ENCODE data around the gene PWP2.
"Not testable (repeated sequence)": the region's sequence is repeated elsewhere in the genome, so short reads cannot be mapped to it uniquely, and the experiment has no call there.

Gene PWP2

DNA sequence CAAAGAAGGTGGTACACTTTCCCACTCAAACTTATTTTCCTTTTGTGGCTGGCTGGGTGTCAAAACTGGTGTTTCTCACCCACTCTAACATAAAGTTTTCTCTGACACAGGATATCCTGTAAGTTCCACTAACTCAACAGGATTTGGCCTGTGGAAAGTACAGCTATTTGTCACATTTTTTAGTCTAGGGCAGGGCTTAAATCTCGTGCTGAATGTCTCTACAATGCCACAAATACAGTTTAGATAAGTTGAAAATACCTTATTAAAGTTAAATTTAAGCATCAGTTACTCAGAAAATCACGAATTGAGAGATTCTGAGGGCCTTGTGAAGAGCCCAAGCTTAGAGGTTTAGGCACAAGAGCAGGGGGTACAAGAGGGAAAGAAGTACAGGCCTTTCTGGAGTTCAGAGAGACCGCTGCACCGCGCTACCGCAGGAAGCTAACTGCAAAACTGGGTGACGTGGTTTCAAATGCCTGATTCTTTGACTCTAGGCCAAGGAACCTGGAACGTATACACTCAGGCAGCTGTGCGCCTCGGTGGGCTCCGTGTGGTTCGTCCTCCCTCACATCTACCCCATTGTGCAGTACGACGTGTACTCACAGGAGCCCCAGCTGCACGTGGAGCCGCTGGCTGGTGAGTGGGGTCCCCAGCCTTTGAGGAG is 23.4 kb upstream of the PWP2 start:
- no peak for DNase-seq

- DNase-seq, result no peak
These were observed 22.5 kb upstream of the PWP2 start for GRCh38 chr21:44084496-44085241.

DNA sequence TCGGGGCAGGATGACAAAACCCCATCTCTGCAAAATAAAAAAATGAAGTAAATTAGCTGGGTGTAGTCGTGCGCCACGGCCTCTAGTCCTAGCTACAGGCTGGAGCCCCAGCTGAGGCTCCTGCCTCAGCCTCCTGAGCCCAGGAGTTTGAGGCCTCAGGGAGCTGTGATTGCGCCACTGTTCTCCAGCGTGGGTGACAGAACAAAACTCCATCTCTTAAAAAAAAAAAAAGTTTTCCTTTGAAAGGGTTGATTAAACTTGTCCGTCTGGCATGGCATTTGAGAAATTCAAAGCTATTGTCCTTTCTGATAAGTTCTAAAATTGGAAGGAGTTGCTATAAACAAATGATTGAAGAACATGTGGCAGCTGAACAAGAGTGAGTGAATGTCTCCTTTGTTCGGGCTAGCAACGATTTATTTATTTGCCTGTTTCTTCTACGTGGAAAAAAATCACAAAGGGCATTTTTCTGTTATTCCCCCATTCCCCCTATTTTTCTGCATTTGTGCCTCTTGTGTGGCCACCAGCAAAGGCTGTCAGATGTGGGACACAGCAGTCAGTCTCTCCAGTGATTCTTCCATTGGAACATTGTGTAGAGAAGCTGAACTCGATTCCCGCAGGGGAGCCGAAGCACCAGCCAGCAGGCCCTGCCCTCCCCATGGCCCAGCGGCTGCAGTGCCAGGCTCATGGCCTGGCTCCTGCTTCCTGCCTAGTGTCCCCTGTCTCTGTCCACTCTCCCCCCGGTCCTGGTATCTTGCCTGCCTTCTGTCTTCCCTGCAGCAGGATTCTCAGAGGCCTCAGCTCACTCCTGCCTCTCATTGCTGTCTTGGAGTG is 21.5 kb upstream of the PWP2 start:
- DNase-seq, result no peak

- DNase-seq, result no peak
These were observed 20.4 kb upstream of the PWP2 start for GRCh38 chr21:44086636-44087425.

DNA sequence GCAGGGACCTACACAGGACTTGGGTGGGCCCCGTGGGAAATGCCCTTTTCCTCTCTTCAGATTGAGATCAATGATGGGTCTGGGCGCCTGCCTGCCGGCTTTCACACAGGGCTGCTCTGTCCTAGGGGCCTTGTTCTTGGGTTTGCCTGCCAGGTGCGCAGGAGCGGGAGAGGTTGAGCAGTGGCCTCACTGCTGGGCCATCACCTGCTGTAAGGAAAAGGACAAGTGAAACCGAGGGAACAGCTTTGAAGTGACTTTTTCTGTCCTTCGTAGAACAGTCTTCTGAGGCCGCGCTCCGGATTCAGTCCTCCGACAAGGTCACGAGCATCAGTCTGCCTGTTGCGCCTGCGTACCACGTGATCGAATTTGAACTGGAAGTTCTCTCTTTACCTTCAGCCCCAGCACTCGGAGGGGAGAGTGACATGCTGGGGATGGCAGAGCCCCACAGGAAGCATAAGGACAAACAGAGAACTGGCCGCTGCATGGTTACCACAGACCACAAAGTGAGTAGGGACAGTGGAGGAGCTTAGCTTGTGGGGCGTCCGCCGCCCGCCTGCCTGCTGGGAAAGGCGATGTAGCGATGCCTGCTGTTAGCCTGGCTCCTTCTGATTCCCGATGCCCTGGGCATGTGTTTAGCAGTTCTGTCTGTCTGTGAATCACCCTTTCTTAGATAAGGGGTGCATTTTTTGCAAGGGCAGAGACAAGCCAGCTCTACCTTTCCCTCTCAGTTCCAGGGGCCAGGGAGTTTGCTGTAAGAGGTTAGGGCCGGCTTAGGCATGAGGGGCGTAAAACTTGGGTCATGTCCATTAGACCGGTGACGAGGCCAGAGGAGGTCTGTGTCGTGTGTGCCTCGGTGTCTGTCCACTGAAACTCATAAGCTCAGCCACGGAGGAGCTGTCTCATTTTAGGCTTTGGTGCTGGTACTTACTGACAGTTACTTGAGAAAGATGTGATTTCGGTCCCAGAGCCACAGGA is 19.5 kb upstream of the PWP2 start:
- DNase-seq, result peak; percentile 48

DNA sequence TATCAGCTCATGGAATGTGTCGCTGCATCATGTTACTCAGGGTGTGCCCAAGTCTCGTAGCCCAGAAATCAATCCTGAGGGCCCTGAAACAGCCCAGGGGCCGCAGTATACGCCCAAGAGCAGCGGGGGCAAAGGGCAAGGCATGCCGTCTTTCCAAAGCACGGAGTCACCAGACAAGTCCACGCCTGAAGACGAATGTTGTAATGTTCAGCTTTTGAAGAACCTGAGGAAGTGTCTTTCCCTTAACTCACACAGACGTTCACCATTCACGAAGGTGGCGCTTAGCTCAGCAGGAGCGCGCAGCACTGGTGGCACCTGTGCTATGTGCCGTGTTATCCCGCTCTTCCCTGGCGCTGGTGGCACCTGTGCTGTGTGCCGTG is 18.8 kb upstream of the PWP2 start:
- no peak for DNase-seq

GRCh38 chr21:44089001-44089911 is 17.9 kb upstream of the PWP2 start:
- no peak for DNase-seq

DNA sequence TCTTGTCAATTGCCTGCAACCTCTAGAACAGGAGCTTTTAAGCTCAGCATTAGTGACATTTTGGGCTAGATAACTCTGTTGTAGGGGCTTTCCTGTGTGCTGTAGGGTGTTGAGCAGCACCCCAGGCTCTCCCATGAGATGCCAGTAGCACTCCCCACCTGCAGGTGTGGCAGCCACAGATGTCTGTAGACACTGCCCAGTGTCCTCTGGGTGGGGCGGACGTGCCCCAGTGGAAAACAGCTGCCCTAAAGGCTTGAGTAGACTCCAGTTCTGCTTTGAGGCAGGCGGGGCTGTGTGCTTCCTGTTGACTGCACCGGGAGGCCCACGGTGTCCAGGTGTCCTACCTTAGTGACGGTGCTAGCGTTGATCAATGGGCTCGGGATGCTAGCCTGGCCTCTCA is 16.9 kb upstream of the PWP2 start:
- no peak for DNase-seq

DNA sequence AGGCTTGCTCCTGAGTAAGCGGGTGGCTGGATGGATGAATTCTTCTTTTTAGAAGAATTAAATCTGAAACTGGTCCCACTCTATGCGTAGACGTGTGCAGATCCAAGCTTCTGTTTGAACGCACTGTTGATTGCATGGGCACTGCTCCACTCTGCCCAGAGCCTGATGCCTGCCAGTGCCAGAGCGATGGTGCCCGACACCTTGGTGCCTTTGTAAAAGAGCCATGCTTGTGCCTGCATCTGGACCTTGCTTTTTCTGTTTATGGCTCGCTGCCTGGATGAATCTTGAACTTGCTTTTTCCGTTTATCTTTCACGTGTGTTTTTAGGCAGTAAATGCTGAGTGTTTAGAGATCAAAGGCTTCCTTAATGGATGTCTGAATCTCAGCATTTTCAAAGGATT is 15.0 kb upstream of the PWP2 start:
- no peak for DNase-seq

GRCh38 chr21:44093761-44094160 is 13.4 kb upstream of the PWP2 start:
- DNase-seq, result no peak

DNA sequence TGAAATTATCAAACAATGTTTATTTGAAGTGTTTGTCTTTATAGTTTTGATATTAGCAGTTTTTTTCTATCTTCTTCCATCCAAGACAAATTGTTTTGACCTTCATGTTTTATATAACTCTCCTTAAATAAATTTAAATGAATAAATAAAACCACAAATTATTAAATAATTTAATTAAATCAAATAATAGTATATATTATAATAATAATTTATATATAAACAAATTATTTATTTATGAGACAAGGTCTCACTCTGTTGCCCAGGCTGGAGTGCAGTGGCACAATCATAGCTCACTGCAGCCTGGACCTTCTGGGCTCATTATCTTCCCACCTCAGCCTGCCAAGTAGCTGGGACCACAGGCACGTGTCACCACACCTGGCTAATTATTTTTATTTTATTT is 12.4 kb upstream of the PWP2 start:
- DNase-seq, result no peak

GRCh38 chr21:44098507-44098906 is 8.7 kb upstream of the PWP2 start:
- not testable (repeated sequence) for DNase-seq

GRCh38 chr21:44098964-44099363 is 8.2 kb upstream of the PWP2 start:
- DNase-seq, result not testable (repeated sequence)

DNA sequence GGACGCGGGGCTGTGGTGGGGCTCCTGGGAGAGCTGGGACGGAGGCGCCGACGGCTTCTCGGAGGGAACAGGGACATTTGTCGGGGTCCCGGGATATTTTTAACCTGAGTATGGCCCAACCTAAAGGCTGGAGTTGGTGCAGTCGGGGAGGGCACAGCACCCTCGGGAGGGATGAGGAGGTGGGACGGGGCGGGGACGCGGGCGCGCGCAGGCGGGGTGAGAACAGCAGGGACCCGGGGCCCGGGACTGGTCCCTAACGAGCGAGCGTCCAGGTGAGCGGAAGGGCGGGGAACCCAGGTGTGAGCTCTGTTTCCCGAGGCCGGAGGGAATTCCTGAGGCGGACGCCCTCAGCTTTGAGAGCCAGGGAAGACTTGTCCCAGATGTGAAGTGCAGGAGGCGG is 390 bp downstream of the PWP2 start:
- DNase-seq, result not testable (repeated sequence)

DNA sequence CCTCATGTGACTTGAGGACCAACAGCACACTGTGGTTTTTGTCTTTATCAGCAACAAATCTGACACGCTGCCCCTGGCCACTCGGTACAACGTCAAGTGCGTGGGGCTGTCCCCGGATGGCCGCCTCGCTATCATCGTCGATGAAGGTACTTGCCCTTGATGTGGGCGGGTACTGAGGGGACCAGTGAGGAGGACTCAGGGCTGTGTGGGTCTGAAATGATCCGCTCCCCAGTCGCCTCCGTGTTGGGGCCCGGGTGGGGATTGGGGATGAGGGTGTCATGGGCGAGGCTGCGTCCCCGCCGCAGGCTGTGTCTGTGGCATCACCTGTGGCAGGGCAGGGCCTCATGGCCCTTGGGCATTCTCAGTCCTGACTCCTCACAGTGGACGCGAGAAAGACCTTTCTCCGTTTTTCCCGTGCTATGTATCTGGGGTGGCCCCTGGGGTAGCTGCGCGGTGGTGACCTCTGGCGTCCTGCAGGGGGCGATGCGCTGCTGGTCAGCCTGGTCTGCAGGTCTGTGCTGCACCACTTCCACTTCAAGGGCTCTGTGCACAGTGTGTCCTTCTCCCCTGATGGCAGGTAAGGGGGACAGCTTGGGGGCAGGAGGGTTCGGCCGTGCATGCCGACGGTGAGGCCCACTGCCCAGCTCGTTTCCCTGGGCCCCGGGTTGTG is 6.6 kb downstream of the PWP2 start:
- DNase-seq, result not testable (repeated sequence)

DNA sequence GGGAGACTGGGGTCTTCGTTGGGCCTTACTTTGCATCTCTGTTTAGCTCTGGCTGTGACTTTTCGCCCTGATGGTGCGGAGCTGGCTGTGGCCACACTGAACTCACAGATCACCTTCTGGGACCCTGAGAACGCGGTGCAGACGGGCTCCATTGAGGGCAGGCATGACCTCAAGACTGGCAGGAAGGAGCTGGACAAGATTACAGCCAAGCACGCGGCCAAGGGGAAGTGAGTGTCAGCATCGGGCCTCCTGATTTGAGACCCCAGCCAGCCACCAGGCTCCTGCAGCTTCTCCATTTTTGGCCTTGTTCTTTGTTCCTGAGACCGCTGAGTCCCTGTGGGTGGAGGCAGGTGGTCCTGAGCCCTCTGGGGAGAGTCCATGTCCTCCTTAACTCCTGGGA is 14.9 kb downstream of the PWP2 start:
- DNase-seq, result not testable (repeated sequence)

GRCh38 chr21:44127827-44128226 is 20.6 kb downstream of the PWP2 start:
- not testable (repeated sequence) for DNase-seq

- DNase-seq, result not testable (repeated sequence)
These were observed 26.5 kb downstream of the PWP2 start for GRCh38 chr21:44133715-44134057.

DNA sequence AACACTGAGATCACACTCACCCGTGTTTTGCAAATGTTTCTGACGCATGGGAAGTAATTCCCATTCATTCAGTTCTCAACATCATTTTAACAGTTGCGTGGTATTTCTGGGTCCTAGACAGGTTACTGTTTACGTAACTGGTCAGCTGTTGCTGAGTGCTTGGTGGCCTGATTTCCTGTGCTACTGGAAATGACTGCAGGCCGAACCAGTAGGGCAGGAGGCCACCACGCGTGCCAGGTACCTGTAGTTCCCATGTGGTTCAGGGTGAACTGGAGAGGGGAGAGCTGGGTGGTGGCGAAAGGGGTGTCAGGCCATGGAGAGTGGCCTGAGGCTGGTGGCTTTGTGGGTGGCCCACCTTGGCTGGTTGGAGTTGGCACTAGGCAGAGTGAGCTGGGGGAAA is 27.5 kb downstream of the PWP2 start:
- not testable (repeated sequence) for DNase-seq

DNA sequence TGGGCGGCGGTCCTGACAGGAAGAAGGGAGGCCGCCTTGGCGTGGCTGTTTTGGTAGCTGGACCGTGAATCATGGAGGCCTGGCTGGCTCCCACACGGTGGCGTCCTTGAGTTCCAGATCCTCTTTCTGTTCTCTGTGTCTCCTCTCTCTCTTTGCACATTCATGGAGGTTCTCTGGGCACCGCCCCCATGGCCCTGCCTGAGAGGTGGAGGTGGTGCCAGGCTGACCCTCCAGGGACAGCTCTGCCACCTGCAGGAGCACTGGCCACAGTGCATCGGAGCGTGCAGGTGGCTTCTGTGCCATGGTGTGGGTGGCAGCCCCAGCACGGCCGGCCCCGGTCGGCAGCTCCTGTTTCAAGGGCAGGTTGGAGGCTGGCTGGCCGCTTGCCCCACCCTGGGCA is 30.8 kb downstream of the PWP2 start:
- not testable (repeated sequence) for DNase-seq

Data from GDM1 (cell line).